ENCODE measurements around the gene LHX3.

Gene LHX3

DNA sequence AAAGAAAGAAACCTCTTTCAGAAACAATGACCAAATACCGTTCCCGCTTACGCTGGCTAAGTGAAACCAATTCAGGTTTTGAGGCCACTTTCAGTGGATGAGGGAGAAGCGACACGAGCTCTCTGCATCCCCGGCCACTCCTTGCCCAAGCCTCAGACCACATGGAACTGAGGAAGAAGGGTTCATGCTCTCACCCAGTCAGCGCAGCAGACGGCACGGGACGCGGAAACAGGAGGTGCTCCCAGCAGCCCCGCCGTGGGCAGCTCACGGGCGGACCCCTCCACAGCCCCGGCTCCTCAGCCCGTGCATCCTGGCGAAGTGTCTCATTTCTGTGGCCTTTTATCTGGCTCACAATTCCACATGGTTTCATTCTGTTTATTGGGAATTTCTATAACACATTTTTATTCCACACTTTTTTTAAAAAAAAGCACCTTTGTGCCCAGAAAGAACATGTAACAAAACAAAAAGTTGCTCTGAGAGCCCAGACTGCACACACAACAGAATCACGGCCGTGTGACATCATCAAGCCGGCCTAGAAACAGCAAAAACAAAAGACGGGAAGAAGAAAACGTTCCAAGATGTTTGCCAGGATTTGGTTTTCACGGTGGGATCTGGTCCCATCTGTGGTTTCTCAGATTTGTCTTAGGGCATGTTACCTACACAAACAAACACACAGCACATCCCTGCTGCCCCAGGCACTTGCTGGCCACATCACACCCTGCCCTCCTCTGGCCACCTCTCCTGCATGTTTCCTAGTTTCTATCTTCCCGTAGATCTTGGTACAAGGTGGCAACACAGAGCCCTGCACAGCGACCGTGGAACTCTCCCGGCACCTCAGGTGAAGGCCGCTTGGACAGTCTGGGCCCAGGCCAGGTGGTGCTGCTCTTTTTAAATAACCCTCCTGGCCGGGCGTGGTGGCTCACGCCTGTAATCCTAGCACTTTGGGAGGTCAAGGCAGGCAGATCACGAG is 24.5 kb upstream of the LHX3 start:
- peak in 1 of 2 experiments; percentile 66 for DNase-seq (ENCODE audit: low read depth in 1 of 2, low spot score in 1 of 2)
- peak; percentile 47; the same call in 1 of the 2 replicates for TF ChIP-seq POLR2AphosphoS5 (IDR thresholded peaks at IDR 0.05; ENCODE audit: low read depth)
- TF ChIP-seq, protein P1, sequence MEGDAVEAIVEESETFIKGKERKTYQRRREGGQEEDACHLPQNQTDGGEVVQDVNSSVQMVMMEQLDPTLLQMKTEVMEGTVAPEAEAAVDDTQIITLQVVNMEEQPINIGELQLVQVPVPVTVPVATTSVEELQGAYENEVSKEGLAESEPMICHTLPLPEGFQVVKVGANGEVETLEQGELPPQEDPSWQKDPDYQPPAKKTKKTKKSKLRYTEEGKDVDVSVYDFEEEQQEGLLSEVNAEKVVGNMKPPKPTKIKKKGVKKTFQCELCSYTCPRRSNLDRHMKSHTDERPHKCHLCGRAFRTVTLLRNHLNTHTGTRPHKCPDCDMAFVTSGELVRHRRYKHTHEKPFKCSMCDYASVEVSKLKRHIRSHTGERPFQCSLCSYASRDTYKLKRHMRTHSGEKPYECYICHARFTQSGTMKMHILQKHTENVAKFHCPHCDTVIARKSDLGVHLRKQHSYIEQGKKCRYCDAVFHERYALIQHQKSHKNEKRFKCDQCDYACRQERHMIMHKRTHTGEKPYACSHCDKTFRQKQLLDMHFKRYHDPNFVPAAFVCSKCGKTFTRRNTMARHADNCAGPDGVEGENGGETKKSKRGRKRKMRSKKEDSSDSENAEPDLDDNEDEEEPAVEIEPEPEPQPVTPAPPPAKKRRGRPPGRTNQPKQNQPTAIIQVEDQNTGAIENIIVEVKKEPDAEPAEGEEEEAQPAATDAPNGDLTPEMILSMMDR (IDR thresholded peaks at IDR 0.05; ENCODE audit: insufficient read depth, low read length), result no peak
- Histone ChIP-seq H3K4me3 (replicated peaks; ENCODE audit: insufficient read depth, low read length) (no peak overlapping the region), H3K27ac (replicated peaks) (peak overlapping the region; percentile 23; the same call in 1 of the 2 replicates), H3K27me3 (ENCODE audit: insufficient read depth, poor library complexity, severe bottlenecking) (no peaks in the 10 kb centered on the region)

- no peak for DNase-seq (ENCODE audit: low read depth in 1 of 2, low spot score in 1 of 2)
- Histone ChIP-seq H3K27me3 (ENCODE audit: insufficient read depth, poor library complexity, severe bottlenecking) (no peaks in the 10 kb centered on the region), H3K4me3 (replicated peaks; ENCODE audit: insufficient read depth, low read length) (no peak overlapping the region), H3K27ac (replicated peaks) (no peak overlapping the region)
- TF ChIP-seq GABPA (IDR thresholded peaks at IDR 0.05; ENCODE audit: low read depth), result no peak
- TF ChIP-seq POLR2AphosphoS5 (IDR thresholded peaks at IDR 0.05; ENCODE audit: low read depth), result no peak
- TF ChIP-seq, protein P2, sequence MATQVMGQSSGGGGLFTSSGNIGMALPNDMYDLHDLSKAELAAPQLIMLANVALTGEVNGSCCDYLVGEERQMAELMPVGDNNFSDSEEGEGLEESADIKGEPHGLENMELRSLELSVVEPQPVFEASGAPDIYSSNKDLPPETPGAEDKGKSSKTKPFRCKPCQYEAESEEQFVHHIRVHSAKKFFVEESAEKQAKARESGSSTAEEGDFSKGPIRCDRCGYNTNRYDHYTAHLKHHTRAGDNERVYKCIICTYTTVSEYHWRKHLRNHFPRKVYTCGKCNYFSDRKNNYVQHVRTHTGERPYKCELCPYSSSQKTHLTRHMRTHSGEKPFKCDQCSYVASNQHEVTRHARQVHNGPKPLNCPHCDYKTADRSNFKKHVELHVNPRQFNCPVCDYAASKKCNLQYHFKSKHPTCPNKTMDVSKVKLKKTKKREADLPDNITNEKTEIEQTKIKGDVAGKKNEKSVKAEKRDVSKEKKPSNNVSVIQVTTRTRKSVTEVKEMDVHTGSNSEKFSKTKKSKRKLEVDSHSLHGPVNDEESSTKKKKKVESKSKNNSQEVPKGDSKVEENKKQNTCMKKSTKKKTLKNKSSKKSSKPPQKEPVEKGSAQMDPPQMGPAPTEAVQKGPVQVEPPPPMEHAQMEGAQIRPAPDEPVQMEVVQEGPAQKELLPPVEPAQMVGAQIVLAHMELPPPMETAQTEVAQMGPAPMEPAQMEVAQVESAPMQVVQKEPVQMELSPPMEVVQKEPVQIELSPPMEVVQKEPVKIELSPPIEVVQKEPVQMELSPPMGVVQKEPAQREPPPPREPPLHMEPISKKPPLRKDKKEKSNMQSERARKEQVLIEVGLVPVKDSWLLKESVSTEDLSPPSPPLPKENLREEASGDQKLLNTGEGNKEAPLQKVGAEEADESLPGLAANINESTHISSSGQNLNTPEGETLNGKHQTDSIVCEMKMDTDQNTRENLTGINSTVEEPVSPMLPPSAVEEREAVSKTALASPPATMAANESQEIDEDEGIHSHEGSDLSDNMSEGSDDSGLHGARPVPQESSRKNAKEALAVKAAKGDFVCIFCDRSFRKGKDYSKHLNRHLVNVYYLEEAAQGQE (IDR thresholded peaks at IDR 0.05; ENCODE audit: insufficient replicate concordance, low read depth), result no peak
- TF ChIP-seq, protein P1 (IDR thresholded peaks at IDR 0.05; ENCODE audit: insufficient read depth, low read length), result no peak
- no peak for TF ChIP-seq SPI1 (IDR thresholded peaks at IDR 0.05; ENCODE audit: borderline replicate concordance, low read depth)
These were observed 23.4 kb upstream of the LHX3 start for GRCh38 chr9:136228107-136228875.

- Histone ChIP-seq H3K27ac (replicated peaks) (no peak overlapping the region), H3K27me3 (ENCODE audit: insufficient read depth, poor library complexity, severe bottlenecking) (no peaks in the 10 kb centered on the region), H3K4me3 (replicated peaks; ENCODE audit: insufficient read depth, low read length) (no peak overlapping the region)
- TF ChIP-seq POLR2AphosphoS5 (IDR thresholded peaks at IDR 0.05; ENCODE audit: low read depth), result no peak
- TF ChIP-seq SPI1 (IDR thresholded peaks at IDR 0.05; ENCODE audit: borderline replicate concordance, low read depth), result no peak
- TF ChIP-seq, protein P1 (IDR thresholded peaks at IDR 0.05; ENCODE audit: insufficient read depth, low read length), result no peak
- no peak for TF ChIP-seq GABPA (IDR thresholded peaks at IDR 0.05; ENCODE audit: low read depth)
- no peak for DNase-seq (ENCODE audit: low read depth in 1 of 2, low spot score in 1 of 2)
These were observed 21.9 kb upstream of the LHX3 start for GRCh38 chr9:136226680-136227407.
